GM12878 (cell line): ENCODE measurements around the gene POU2AF1. TPM values are rescaled to one million over a fixed set of nuclear protein-coding genes. Genes with fewer than 3 reads are reported as not detected.

ENCODE experiments used
- CTCF ChIP-seq, 3 experiments: IDR thresholded peaks in 2 of 3; conservative IDR thresholded peaks in 1 of 3; 2 replicates each; pipeline ENCODE4 v1.5.1; 2011; ENCODE audit warnings: low read depth in 3 of 3, low read length in 3 of 3, mild to moderate bottlenecking in 3 of 3, control low read depth in 2 of 3, moderate library complexity in 2 of 3, inconsistent platforms in 1 of 3, mixed read lengths in 1 of 3; ENCODE audit not compliant: control insufficient read depth in 2 of 3, insufficient read depth in 1 of 3; ENCODE audit errors: extremely low read depth in 1 of 3
- FOXK2 ChIP-seq: fragments of 450-650 bp; IDR thresholded peaks from 2 replicates; pipeline ENCODE4 v1.6.1; 2017; ENCODE audit warnings: mild to moderate bottlenecking, moderate library complexity
- HDGF ChIP-seq: fragments of 450-650 bp; IDR thresholded peaks from 2 replicates; pipeline ENCODE4 v1.6.1; 2016; ENCODE audit warnings: antibody characterized with exemption
- MLLT1 ChIP-seq: fragments of 450-650 bp; IDR thresholded peaks from 2 replicates; pipeline ENCODE4 v1.6.1; 2016; ENCODE audit warnings: mild to moderate bottlenecking
- NBN ChIP-seq: fragments of 450-650 bp; IDR thresholded peaks from 2 replicates; pipeline ENCODE4 v1.6.1; 2016
- PRDM15 ChIP-seq: fragments of 450-650 bp; formaldehyde crosslinking; IDR thresholded peaks from 2 replicates; pipeline ENCODE4 v1.4.0; 2020; ENCODE audit warnings: mild to moderate bottlenecking, moderate library complexity
- RB1 ChIP-seq: fragments of 450-650 bp; formaldehyde crosslinking; IDR thresholded peaks from 2 replicates; pipeline ENCODE4 v1.6.1; 2017; ENCODE audit warnings: mild to moderate bottlenecking, borderline replicate concordance
- ZBTB33 ChIP-seq: fragments of 450-650 bp; IDR thresholded peaks from 2 replicates; pipeline ENCODE4 v1.6.1; 2017; ENCODE audit warnings: mild to moderate bottlenecking
- polyA plus RNA-seq, 11 experiments: library from polyadenylated mRNA; depleted of rRNA in 4 of 11; unstranded in 6 of 11; stranded (reverse) in 5 of 11; fragments of >200 nt; fragmentation: Nextera tagmentation in 4 of 11; fragmentation: Illumina TruSeq in 1 of 11; extraction: Ambion mirVana in 4 of 11; extraction: Trizol in 1 of 11; gene quantifications; 1 replicate in 1 of 11; 2 replicates in 10 of 11; pipeline versions ENCODE4 v1.2.1 to v1.2.3, GENCODE V29; 2011 to 2016; ENCODE audit warnings: inconsistent platforms in 2 of 11, missing spikeins in 2 of 11, low read depth in 1 of 11
- total RNA-seq, 4 experiments: library from RNA; depleted of rRNA in 3 of 4; stranded (reverse); fragments of >200 nt in 3 of 4; fragmentation: Illumina TruSeq in 1 of 4; extraction: Trizol in 1 of 4; gene quantifications; 2 replicates each; pipeline versions ENCODE4 v1.2.1 to v1.2.3, GENCODE V29; 2013 to 2021

Gene POU2AF1
- total and polyA plus RNA-seq, 10 of the 15 experiments (the other 5 are each of a cell fraction or from before 2014, with no cell fraction given): 13.1 to 169 (median 75.5) TPM

- TF ChIP-seq CTCF (IDR thresholded peaks at IDR 0.05 in 2 of 3, conservative IDR thresholded peaks at IDR 0.05 in 1 of 3; ENCODE audit: control insufficient read depth in 2 of 3, extremely low read depth in 1 of 3, insufficient read depth in 1 of 3, low read depth in 3 of 3, low read length in 3 of 3) (no peak), NBN (no peak), PRDM15 (CRISPR knock-in tag) (no peak), RB1 (no peak), MLLT1 (no peak), ZBTB33 (no peak), FOXK2 (no peak), HDGF (no peak)
Measured at GRCh38 chr11:111393096-111393495, 14.0 kb upstream of the POU2AF1 start (continued).
